Astrocyte (in vitro differentiated cells and primary cell): Measurements from ENCODE around the gene GOLPH3. TPM values are rescaled to one million over a fixed set of nuclear protein-coding genes. Genes with fewer than 3 reads are reported as not detected.
A peak's percentile ranks its signal among the peaks of the same experiment; 100 is the strongest.

ENCODE experiments used
- DNase-seq: peaks from one replicate; pipeline ENCODE4 v3.0.0-alpha.2; 2010; ENCODE audit warnings: low read depth
- FAIRE-seq: peaks from 2 replicates; lab custom pipeline; 2011; peaks lifted over from hg19 to GRCh38; lab: Jason Lieb, UNC
- H2AFZ ChIP-seq: 2 replicates; pipeline ENCODE4 v1.6.0; 2012; ENCODE audit warnings: low read depth, low read length, inconsistent platforms
- H3K27ac ChIP-seq: 2 replicates; pipeline ENCODE4 v1.5.1; 2011; ENCODE audit warnings: low read depth, low read length, inconsistent platforms
- H3K27me3 ChIP-seq: 2 replicates; pipeline ENCODE4 v1.6.0; 2011; ENCODE audit warnings: low read length, inconsistent platforms; ENCODE audit not compliant: insufficient read depth
- H3K36me3 ChIP-seq: 2 replicates; pipeline ENCODE4 v1.5.1; 2011; ENCODE audit warnings: low read length, inconsistent platforms; ENCODE audit not compliant: insufficient read depth
- H3K4me1 ChIP-seq: 2 replicates; pipeline ENCODE4 v1.5.1; 2011; ENCODE audit warnings: low read length, inconsistent platforms; ENCODE audit not compliant: insufficient read depth
- H3K4me2 ChIP-seq: 2 replicates; pipeline ENCODE4 v1.6.0; 2012; ENCODE audit warnings: low read length, inconsistent platforms
- H3K4me3 ChIP-seq: 2 replicates; pipeline ENCODE4 v1.5.1; 2011; ENCODE audit warnings: low read depth, mild to moderate bottlenecking, low read length, inconsistent platforms; ENCODE audit not compliant: insufficient read depth
- H3K79me2 ChIP-seq: 2 replicates; pipeline ENCODE4 v1.6.0; 2012; ENCODE audit warnings: mild to moderate bottlenecking, low read length, inconsistent platforms; ENCODE audit not compliant: insufficient read depth
- H3K9ac ChIP-seq: 2 replicates; pipeline ENCODE4 v1.6.0; 2012; ENCODE audit warnings: mild to moderate bottlenecking, low read length, inconsistent platforms
- H3K9me3 ChIP-seq: 2 replicates; pipeline ENCODE4 v1.5.1; 2012; ENCODE audit warnings: low read depth, mild to moderate bottlenecking, low read length, inconsistent platforms; ENCODE audit not compliant: insufficient read depth
- H4K20me1 ChIP-seq: 2 replicates; pipeline ENCODE4 v1.6.0; 2012; ENCODE audit warnings: low read length, inconsistent platforms; ENCODE audit not compliant: insufficient read depth
- H3K27ac Mint-ChIP-seq: one replicate; pipeline ENCODE4 v1.8.0; 2021; ENCODE audit warnings: mild to moderate bottlenecking, mixed read lengths; ENCODE audit not compliant: unreplicated experiment
- H3K27me3 Mint-ChIP-seq: one replicate; pipeline ENCODE4 v1.8.0; 2021; ENCODE audit warnings: low read depth, mixed read lengths; ENCODE audit not compliant: unreplicated experiment
- H3K36me3 Mint-ChIP-seq: one replicate; pipeline ENCODE4 v1.8.0; 2021; ENCODE audit warnings: low read depth, mixed read lengths; ENCODE audit not compliant: unreplicated experiment
- H3K4me1 Mint-ChIP-seq: one replicate; pipeline ENCODE4 v1.8.0; 2021; ENCODE audit warnings: low read depth, mixed read lengths; ENCODE audit not compliant: unreplicated experiment
- H3K4me3 Mint-ChIP-seq: one replicate; pipeline ENCODE4 v1.8.0; 2021; ENCODE audit warnings: mild to moderate bottlenecking, moderate library complexity, mixed read lengths; ENCODE audit not compliant: unreplicated experiment
- H3K9me3 Mint-ChIP-seq: one replicate; pipeline ENCODE4 v1.8.0; 2021; ENCODE audit warnings: mild to moderate bottlenecking, mixed read lengths; ENCODE audit not compliant: unreplicated experiment
- EZH2 ChIP-seq: IDR thresholded peaks from 2 replicates; pipeline ENCODE4 v1.6.1; 2012; ENCODE audit warnings: mild to moderate bottlenecking, low read length, inconsistent platforms; ENCODE audit not compliant: insufficient read depth
- total RNA-seq: library from RNA; stranded (reverse); gene quantifications from 2 replicates; pipeline ENCODE4 v1.2.1, GENCODE V29; 2021
- TF ChIP-seq, protein P1 (sequence below): IDR thresholded peaks from 2 replicates; pipeline ENCODE4 v1.5.1; 2011; ENCODE audit warnings: low read depth, mild to moderate bottlenecking, inconsistent platforms, low read length, moderate library complexity; ENCODE audit not compliant: insufficient read depth

The GOLPH3 gene
- total RNA-seq, 1 donor from 2014 or later = 114 TPM

GRCh38 chr5:32170303-32171151 lies 3.6 kb downstream of the GOLPH3 start:
- DNase-seq = peak; percentile 65
- peak overlapping the region; percentile 42 for H3K27ac Mint-ChIP-seq
- Histone ChIP-seq H2AFZ (no peak overlapping the region), H3K27me3 (no peaks in the 10 kb centered on the region), H3K9me3 (no peaks in the 10 kb centered on the region), H3K27ac (peak overlapping the region; percentile 10), H3K36me3 (peaks cover 31% of the 10 kb centered on the region), H3K4me3 (no peak overlapping the region), H3K4me1 (peaks cover 4% of the 10 kb centered on the region), H3K9ac (no peak overlapping the region), H3K4me2 (peak overlapping the region; percentile 58), H3K79me2 (peaks cover 96% of the 10 kb centered on the region), H4K20me1 (peaks cover 77% of the 10 kb centered on the region)
- TF ChIP-seq EZH2 = no peak
- H3K4me3 Mint-ChIP-seq = peak overlapping the region; percentile 99
- H3K4me1 Mint-ChIP-seq = peaks cover 19% of the 10 kb centered on the region
- FAIRE-seq = no peak
- no peaks in the 10 kb centered on the region for H3K9me3 Mint-ChIP-seq
- H3K36me3 Mint-ChIP-seq = peaks cover 17% of the 10 kb centered on the region
- H3K27me3 Mint-ChIP-seq = no peaks in the 10 kb centered on the region

- Histone ChIP-seq H3K4me2 (no peak overlapping the region), H3K9me3 (no peaks in the 10 kb centered on the region), H2AFZ (no peak overlapping the region), H3K4me3 (no peak overlapping the region), H3K27ac (no peak overlapping the region), H3K36me3 (peaks cover 31% of the 10 kb centered on the region), H3K4me1 (peaks cover 4% of the 10 kb centered on the region), H3K27me3 (no peaks in the 10 kb centered on the region), H3K9ac (no peak overlapping the region), H3K79me2 (peaks cover 100% of the 10 kb centered on the region), H4K20me1 (peaks cover 92% of the 10 kb centered on the region)
- Mint-ChIP-seq H3K4me1 (peaks cover 22% of the 10 kb centered on the region), H3K36me3 (peaks cover 17% of the 10 kb centered on the region), H3K27ac (no peak overlapping the region), H3K27me3 (no peaks in the 10 kb centered on the region), H3K9me3 (no peaks in the 10 kb centered on the region), H3K4me3 (no peak overlapping the region)
- TF ChIP-seq, protein P1, sequence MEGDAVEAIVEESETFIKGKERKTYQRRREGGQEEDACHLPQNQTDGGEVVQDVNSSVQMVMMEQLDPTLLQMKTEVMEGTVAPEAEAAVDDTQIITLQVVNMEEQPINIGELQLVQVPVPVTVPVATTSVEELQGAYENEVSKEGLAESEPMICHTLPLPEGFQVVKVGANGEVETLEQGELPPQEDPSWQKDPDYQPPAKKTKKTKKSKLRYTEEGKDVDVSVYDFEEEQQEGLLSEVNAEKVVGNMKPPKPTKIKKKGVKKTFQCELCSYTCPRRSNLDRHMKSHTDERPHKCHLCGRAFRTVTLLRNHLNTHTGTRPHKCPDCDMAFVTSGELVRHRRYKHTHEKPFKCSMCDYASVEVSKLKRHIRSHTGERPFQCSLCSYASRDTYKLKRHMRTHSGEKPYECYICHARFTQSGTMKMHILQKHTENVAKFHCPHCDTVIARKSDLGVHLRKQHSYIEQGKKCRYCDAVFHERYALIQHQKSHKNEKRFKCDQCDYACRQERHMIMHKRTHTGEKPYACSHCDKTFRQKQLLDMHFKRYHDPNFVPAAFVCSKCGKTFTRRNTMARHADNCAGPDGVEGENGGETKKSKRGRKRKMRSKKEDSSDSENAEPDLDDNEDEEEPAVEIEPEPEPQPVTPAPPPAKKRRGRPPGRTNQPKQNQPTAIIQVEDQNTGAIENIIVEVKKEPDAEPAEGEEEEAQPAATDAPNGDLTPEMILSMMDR = no peak
- TF ChIP-seq EZH2 = no peak
- DNase-seq = no peak
- FAIRE-seq = no peak
These were observed 5.6 kb downstream of the GOLPH3 start for GRCh38 chr5:32168460-32169033.

DNA sequence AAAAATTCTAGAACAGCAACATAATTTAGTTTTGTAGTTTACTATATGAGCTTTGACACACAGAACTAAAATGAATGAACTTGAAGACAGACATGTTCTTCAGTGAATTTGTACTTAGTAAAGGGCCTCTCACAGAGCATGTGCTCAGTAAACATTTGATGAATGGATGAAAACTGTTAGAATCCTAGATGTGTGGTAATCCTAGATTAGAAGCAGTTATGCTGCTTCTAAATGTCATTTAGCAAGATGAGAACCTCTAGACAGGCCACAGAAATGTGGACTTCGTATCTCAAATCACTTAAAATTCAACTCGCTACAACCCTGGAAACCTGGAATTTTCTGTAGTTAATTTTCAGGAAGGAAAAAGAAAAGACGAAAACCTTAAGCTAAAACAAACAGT lies 8.5 kb downstream of the GOLPH3 start:
- no peak overlapping the region for H3K4me3 ChIP-seq
- H3K9ac ChIP-seq = no peak overlapping the region
- H4K20me1 ChIP-seq = peaks cover 86% of the 10 kb centered on the region
- peaks cover 97% of the 10 kb centered on the region for H3K79me2 ChIP-seq
- no peak overlapping the region for H3K27ac Mint-ChIP-seq
- peaks cover 10% of the 10 kb centered on the region for H3K36me3 Mint-ChIP-seq
- H3K9me3 ChIP-seq = no peaks in the 10 kb centered on the region
- H3K4me3 Mint-ChIP-seq = peak overlapping the region; percentile 20
- TF ChIP-seq, protein P1 = no peak
- TF ChIP-seq EZH2 = no peak
- peaks cover 17% of the 10 kb centered on the region for H3K4me1 Mint-ChIP-seq
- DNase-seq (no peak), FAIRE-seq (no peak)
- no peak overlapping the region for H3K27ac ChIP-seq
- no peak overlapping the region for H2AFZ ChIP-seq
- H3K4me1 ChIP-seq = peaks cover 4% of the 10 kb centered on the region
- H3K27me3 Mint-ChIP-seq = no peaks in the 10 kb centered on the region
- no peak overlapping the region for H3K4me2 ChIP-seq
- H3K9me3 Mint-ChIP-seq = no peaks in the 10 kb centered on the region
- peaks cover 31% of the 10 kb centered on the region for H3K36me3 ChIP-seq
- no peaks in the 10 kb centered on the region for H3K27me3 ChIP-seq
